ENCODE measurements around the gene MSI2. TPM values are rescaled to one million over a fixed set of nuclear protein-coding genes. Genes with fewer than 3 reads are reported as not detected.

Gene MSI2
- total RNA-seq, 1 donor from 2014 or later: 60.6 TPM

DNA sequence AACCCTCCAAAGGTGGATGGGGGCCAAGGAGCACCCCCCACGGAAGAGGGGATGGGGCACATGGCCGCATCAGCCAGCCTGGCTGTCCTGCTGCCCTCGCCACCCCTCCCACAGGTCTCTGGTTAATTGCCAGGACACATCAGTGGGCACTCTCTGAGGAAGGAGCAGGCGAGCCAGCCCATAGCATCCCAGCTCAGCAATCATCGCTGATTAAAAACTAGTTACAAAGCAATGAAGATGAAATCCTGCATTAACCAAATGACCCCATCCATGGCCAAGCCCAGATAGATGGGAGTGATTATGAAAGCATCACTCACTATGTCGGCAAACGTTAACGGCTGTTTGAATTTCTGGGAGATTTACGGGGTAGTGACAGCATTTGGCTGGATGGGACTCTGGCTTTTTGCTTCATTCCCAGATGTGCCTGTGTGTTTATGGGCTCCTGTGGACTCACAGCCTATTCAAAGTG lies 443.5 kb downstream of the MSI2 start:
- no peak overlapping the region for H3K27ac Mint-ChIP-seq (ENCODE audit: unreplicated experiment)
- peaks cover 14% of the 10 kb centered on the region for H3K36me3 Mint-ChIP-seq (ENCODE audit: low read depth, unreplicated experiment)
- DNase-seq (ENCODE audit: low spot score): no peak
- peaks cover 4% of the 10 kb centered on the region for H3K27me3 Mint-ChIP-seq (ENCODE audit: unreplicated experiment)
- H3K4me1 Mint-ChIP-seq (ENCODE audit: unreplicated experiment): peaks cover 2% of the 10 kb centered on the region
- H3K9me3 Mint-ChIP-seq (ENCODE audit: unreplicated experiment): no peaks in the 10 kb centered on the region
- H3K4me3 Mint-ChIP-seq (ENCODE audit: unreplicated experiment): no peak overlapping the region
- TF ChIP-seq, protein P1, sequence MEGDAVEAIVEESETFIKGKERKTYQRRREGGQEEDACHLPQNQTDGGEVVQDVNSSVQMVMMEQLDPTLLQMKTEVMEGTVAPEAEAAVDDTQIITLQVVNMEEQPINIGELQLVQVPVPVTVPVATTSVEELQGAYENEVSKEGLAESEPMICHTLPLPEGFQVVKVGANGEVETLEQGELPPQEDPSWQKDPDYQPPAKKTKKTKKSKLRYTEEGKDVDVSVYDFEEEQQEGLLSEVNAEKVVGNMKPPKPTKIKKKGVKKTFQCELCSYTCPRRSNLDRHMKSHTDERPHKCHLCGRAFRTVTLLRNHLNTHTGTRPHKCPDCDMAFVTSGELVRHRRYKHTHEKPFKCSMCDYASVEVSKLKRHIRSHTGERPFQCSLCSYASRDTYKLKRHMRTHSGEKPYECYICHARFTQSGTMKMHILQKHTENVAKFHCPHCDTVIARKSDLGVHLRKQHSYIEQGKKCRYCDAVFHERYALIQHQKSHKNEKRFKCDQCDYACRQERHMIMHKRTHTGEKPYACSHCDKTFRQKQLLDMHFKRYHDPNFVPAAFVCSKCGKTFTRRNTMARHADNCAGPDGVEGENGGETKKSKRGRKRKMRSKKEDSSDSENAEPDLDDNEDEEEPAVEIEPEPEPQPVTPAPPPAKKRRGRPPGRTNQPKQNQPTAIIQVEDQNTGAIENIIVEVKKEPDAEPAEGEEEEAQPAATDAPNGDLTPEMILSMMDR (IDR thresholded peaks at IDR 0.05; ENCODE audit: unreplicated experiment): no peak

DNA sequence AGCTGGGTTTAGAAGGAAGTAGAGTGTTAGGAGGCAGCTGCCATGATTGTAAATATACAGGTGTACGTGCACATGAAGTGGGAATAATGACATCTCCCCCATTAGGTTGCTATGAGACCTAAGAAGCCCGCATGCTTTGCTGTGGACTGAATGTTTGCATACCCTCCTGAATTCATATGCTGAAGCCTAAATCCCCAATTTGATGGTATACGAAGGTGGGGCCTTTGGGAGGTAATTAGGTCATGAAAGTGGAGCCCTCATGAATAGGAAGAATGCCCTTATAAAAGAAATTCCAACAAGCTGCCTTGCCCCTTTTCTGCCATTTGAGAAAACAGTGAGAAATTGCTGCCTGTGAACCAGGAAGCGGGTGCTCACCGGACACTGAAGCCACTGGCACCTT lies 444.8 kb downstream of the MSI2 start:
- Mint-ChIP-seq H3K27ac (ENCODE audit: unreplicated experiment) (no peak overlapping the region), H3K36me3 (ENCODE audit: low read depth, unreplicated experiment) (peaks cover 3% of the 10 kb centered on the region), H3K4me1 (ENCODE audit: unreplicated experiment) (peaks cover 4% of the 10 kb centered on the region), H3K9me3 (ENCODE audit: unreplicated experiment) (no peaks in the 10 kb centered on the region), H3K27me3 (ENCODE audit: unreplicated experiment) (peaks cover 2% of the 10 kb centered on the region), H3K4me3 (ENCODE audit: unreplicated experiment) (no peak overlapping the region)
- no peak for DNase-seq (ENCODE audit: low spot score)
- TF ChIP-seq, protein P1 (IDR thresholded peaks at IDR 0.05; ENCODE audit: unreplicated experiment): no peak

DNA sequence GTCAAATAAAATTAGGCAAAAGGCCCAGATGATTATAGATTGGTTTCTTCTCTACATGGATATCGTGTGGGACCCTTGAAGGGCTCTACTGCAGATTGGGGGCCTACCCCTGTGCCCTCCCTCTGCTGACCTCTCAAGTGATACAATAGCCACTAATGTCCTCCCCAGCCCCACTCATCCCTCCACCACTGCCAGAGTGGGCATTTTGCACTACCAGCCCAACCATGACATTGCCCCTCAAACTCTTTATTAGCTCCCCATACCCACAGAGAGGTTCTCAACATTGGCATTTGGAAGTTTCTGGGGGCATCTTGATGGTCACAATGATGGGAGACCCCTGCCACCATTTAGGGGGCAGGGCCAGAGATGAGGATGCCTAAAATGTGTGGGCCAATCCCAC lies 446.9 kb downstream of the MSI2 start:
- H3K27me3 Mint-ChIP-seq (ENCODE audit: unreplicated experiment): peaks cover 5% of the 10 kb centered on the region
- H3K9me3 Mint-ChIP-seq (ENCODE audit: unreplicated experiment): no peaks in the 10 kb centered on the region
- no peak overlapping the region for H3K27ac Mint-ChIP-seq (ENCODE audit: unreplicated experiment)
- H3K4me3 Mint-ChIP-seq (ENCODE audit: unreplicated experiment): no peak overlapping the region
- H3K4me1 Mint-ChIP-seq (ENCODE audit: unreplicated experiment): peaks cover 17% of the 10 kb centered on the region
- TF ChIP-seq, protein P1 (IDR thresholded peaks at IDR 0.05; ENCODE audit: unreplicated experiment): no peak
- H3K36me3 Mint-ChIP-seq (ENCODE audit: low read depth, unreplicated experiment): peaks cover 3% of the 10 kb centered on the region
- DNase-seq (ENCODE audit: low spot score): no peak

DNA sequence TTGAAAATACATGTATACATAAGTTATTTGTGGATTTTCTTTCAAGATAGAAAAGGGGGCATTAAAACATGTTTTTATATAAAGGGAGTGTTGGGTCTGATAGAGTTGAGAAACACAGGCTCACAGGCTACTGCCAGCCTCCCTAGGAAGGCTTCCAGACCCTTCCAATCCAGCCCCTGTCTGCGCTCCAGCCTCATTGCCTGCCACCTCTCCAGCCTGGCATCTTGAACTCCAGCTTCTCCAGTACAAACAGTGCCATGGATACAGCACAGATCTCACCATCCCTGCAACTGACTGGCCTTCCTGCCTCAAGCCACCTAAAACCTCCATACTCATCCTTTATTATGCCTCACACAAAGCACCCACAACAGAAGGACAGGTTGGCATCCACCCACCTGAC lies 448.1 kb downstream of the MSI2 start:
- Mint-ChIP-seq H3K36me3 (ENCODE audit: low read depth, unreplicated experiment) (peaks cover 3% of the 10 kb centered on the region), H3K27me3 (ENCODE audit: unreplicated experiment) (peaks cover 5% of the 10 kb centered on the region), H3K9me3 (ENCODE audit: unreplicated experiment) (no peaks in the 10 kb centered on the region), H3K4me1 (ENCODE audit: unreplicated experiment) (peaks cover 24% of the 10 kb centered on the region), H3K27ac (ENCODE audit: unreplicated experiment) (no peak overlapping the region), H3K4me3 (ENCODE audit: unreplicated experiment) (no peak overlapping the region)
- TF ChIP-seq, protein P1 (IDR thresholded peaks at IDR 0.05; ENCODE audit: unreplicated experiment): no peak
- DNase-seq (ENCODE audit: low spot score): no peak

DNA sequence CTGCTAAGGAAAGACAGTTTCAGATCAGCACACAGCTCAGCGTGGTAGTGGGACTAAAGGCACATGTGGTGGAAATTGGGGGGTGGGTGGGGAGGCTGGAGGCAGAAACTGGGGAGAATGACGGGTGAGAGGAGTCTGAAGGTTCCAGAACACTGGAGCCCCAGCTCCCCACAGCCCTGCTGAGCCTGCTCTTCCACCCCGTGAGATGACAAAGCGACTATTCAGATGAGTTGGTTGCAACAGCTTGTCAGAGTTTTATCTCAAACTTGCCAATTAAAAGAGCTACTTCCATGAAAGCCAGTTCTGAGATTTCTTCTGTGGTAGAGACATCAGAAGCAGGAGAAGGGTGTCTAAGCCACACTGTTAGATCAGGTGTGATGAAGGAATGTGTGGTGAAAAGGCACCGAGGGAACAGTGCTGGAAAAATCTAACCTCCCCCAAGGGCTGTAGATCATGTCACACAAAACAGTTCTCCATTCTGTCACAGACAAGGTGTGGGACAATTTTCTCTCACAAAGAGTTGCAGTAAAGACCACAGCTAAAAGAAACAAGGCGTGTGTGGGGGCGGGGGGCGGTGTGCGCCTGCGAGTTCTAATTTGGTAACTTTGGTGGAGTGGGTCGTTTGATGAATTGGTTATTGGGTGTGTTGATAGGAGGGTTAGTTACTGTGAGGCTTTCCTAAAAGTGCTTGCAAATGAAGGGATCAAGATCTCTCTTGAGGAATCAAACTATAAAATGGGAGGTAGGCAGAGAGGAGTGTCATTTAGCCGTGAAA lies 449.8 kb downstream of the MSI2 start:
- TF ChIP-seq, protein P1 (IDR thresholded peaks at IDR 0.05; ENCODE audit: unreplicated experiment): no peak
- H3K9me3 Mint-ChIP-seq (ENCODE audit: unreplicated experiment): no peaks in the 10 kb centered on the region
- H3K27ac Mint-ChIP-seq (ENCODE audit: unreplicated experiment): no peak overlapping the region
- no peaks in the 10 kb centered on the region for H3K36me3 Mint-ChIP-seq (ENCODE audit: low read depth, unreplicated experiment)
- peaks cover 5% of the 10 kb centered on the region for H3K27me3 Mint-ChIP-seq (ENCODE audit: unreplicated experiment)
- no peak for DNase-seq (ENCODE audit: low spot score)
- H3K4me3 Mint-ChIP-seq (ENCODE audit: unreplicated experiment): no peak overlapping the region
- peaks cover 23% of the 10 kb centered on the region for H3K4me1 Mint-ChIP-seq (ENCODE audit: unreplicated experiment)

All from endothelial cell (in vitro differentiated cells).